Aorta (tissue), 5 donors: Measurements from ENCODE around the gene SLC25A15. TPM values are rescaled to one million over a fixed set of nuclear protein-coding genes. Genes with fewer than 3 reads are reported as not detected.
A peak's percentile ranks its signal among the peaks of the same experiment; 100 is the strongest.

Source experiments
- ATAC-seq: fragments of 200-7000 bp; cut with Tn5 transposase; one replicate; pipeline ENCODE4 v1.9.1; 2022; ENCODE audit warnings: moderate library complexity; ENCODE audit not compliant: low FRiP score
- DNase-seq, 2 donors: peaks; one replicate each; pipeline ENCODE4 v3.0.0-alpha.2; 2020
- H3K27ac ChIP-seq, 2 donors: one replicate each; pipeline ENCODE4 v1.5.1; 2013; ENCODE audit warnings: low read length in 2 of 2, mild to moderate bottlenecking in 2 of 2, moderate library complexity in 2 of 2, control low read depth in 1 of 2, inconsistent platforms in 1 of 2, low read depth in 1 of 2
- H3K27me3 ChIP-seq, 2 donors: one replicate each; pipeline ENCODE4 v1.6.1; 2013; ENCODE audit warnings: control low read depth in 1 of 2, low read length in 1 of 2, mild to moderate bottlenecking in 1 of 2, moderate library complexity in 1 of 2; ENCODE audit not compliant: insufficient read depth in 2 of 2, control insufficient read depth in 1 of 2
- H3K36me3 ChIP-seq, 2 donors: one replicate each; pipeline ENCODE4 v1.6.1; 2013; ENCODE audit warnings: control low read depth in 1 of 2, low read length in 1 of 2, mild to moderate bottlenecking in 1 of 2; ENCODE audit not compliant: insufficient read depth in 2 of 2, control insufficient read depth in 1 of 2
- H3K4me1 ChIP-seq, 2 donors: one replicate each; pipeline ENCODE4 v1.6.1; 2013; ENCODE audit warnings: low read length in 2 of 2, control low read depth in 1 of 2, mild to moderate bottlenecking in 1 of 2, moderate library complexity in 1 of 2; ENCODE audit not compliant: insufficient read depth in 2 of 2, control insufficient read depth in 1 of 2
- H3K4me3 ChIP-seq, 2 donors: one replicate each; pipeline ENCODE4 v1.5.1; 2013; ENCODE audit warnings: low read length in 2 of 2, control low read depth in 1 of 2, mild to moderate bottlenecking in 1 of 2
- H3K9me3 ChIP-seq: one replicate; pipeline ENCODE4 v1.6.1; 2013; ENCODE audit warnings: mild to moderate bottlenecking, low read length; ENCODE audit not compliant: control insufficient read depth
- WGBS, 2 donors: extraction: QIAGEN DNeasy Blood & Tissue Kit; methylation state at CpG; one replicate each; pipeline ENCODE4 v1.1.7; 2013; 5-methylcytosine and 5-hydroxymethylcytosine counted together
- intact Hi-C, 2 donors: fragments of 100-400 bp; cut with DNase I; formaldehyde crosslinking; loops; one replicate each; pipeline versions ENCODE4 v1.14.2 to v1.15.0; 2022
- polyA plus RNA-seq, 2 donors: library from polyadenylated mRNA; stranded (reverse); fragments of 200-250 nt; gene quantifications; one replicate each; pipeline ENCODE4 v1.2.3, GENCODE V29; 2013
- total RNA-seq, 2 donors: library from RNA; stranded (reverse); fragmentation: NEBNext Ultra II Directional; extraction: Animal tissue kit (Norgen Biotek cat#: 25700); gene quantifications; one replicate each; pipeline ENCODE4 v1.2.1, GENCODE V29; 2021
- donor health status: healthy with polysubstance abuse.
- donor health status: Bipolar disorder and iron deficiency.
- donor health status: DM: no; HTN: no; CAD: no.
- donor health status: DM: no; HTN: no; CAD: no.
- donor health status: DM: yes; HTN: yes; CAD: no.

SLC25A15 gene
- total and polyA plus RNA-seq, 4 donors: 1.1 to 3.7 (median 2.3) TPM

GRCh38 chr13:40769970-40770369 is 19.4 kb upstream of the SLC25A15 start:
- peak overlapping the region; percentile 42 to 50 for H3K4me3 ChIP-seq
- H3K4me1 ChIP-seq: peaks cover 0 to 4% of the 10 kb centered on the region in 2 donors
- DNase-seq: no peak
- intact Hi-C loops: loop anchor here in 1 of 2 donors (5.0 to 10.0 kb wide), 2 partner anchors 152 to 1085 kb away; no protein-coding TSS in a partner anchor
- WGBS, 2 donors: 78% methylated on average over 6 of the region's 6 CpGs
- H3K27ac ChIP-seq: no peak overlapping the region
- no peak for ATAC-seq
- H3K9me3 ChIP-seq: no peaks in the 10 kb centered on the region
- peaks cover 0 to 2% of the 10 kb centered on the region in 2 donors for H3K36me3 ChIP-seq
- no peaks in the 10 kb centered on the region for H3K27me3 ChIP-seq

- DNase-seq (no peak), ATAC-seq (peak; percentile 3)
- Histone ChIP-seq H3K27me3 (no peaks in the 10 kb centered on the region), H3K36me3 (peaks cover 0 to 2% of the 10 kb centered on the region in 2 donors), H3K9me3 (no peaks in the 10 kb centered on the region), H3K4me1 (peaks cover 0 to 4% of the 10 kb centered on the region in 2 donors), H3K4me3 (peak overlapping the region; percentile 42 to 50), H3K27ac (peak overlapping the region in 1 of 2 donors; percentile 49)
- 0 to 1% methylated on average over 9 of the region's 9 CpGs for WGBS, 2 donors
- intact Hi-C loops: loop anchor here in 1 of 2 donors (5.0 to 10.0 kb wide), 2 partner anchors 152 to 1086 kb away; no protein-coding TSS in a partner anchor
Measured at GRCh38 chr13:40770609-40770933, 18.8 kb upstream of the SLC25A15 start.

- Histone ChIP-seq H3K27ac (peak within 1 kb of the TSS in 1 of 2 donors; percentile 49), H3K4me3 (peak within 1 kb of the TSS; percentile 61 to 62), H3K4me1 (peaks cover 0 to 4% of the 10 kb centered on the region in 2 donors), H3K36me3 (peaks cover 0 to 2% of the 10 kb centered on the region in 2 donors), H3K27me3 (no peaks in the 10 kb centered on the region), H3K9me3 (no peaks in the 10 kb centered on the region)
- intact Hi-C loops: loop anchor here in 1 of 2 donors (5.0 to 10.0 kb wide), 2 partner anchors 151 to 1086 kb away; no protein-coding TSS in a partner anchor
- peak; percentile 97 to 98 for DNase-seq
- peak; percentile 99 for ATAC-seq
- WGBS, 2 donors: 0% methylated on average over 49 to 52 of the region's 52 CpGs
Measured at GRCh38 chr13:40770934-40771618, 18.3 kb upstream of the SLC25A15 start, which contains the start of gene MRPS31. MRPS31 (minus strand) TSS chr13:40771190; CDS start chr13:40771136, 54 bp downstream.

- Histone ChIP-seq H3K36me3 (no peaks in the 10 kb centered on the region), H3K4me3 (no peak overlapping the region), H3K4me1 (peaks cover 0 to 4% of the 10 kb centered on the region in 2 donors), H3K9me3 (no peaks in the 10 kb centered on the region), H3K27me3 (no peaks in the 10 kb centered on the region), H3K27ac (no peak overlapping the region)
- no peak for ATAC-seq
- intact Hi-C loops: loop anchor here in 1 of 2 donors (5.0 to 10.0 kb wide), 2 partner anchors 149 to 1088 kb away; no protein-coding TSS in a partner anchor
- 86 to 87% methylated on average over 6 of the region's 6 CpGs for WGBS, 2 donors
- DNase-seq: no peak
Measured at GRCh38 chr13:40772765-40773473, 16.5 kb upstream of the SLC25A15 start.

- H3K36me3 ChIP-seq: no peaks in the 10 kb centered on the region
- no peaks in the 10 kb centered on the region for H3K27me3 ChIP-seq
- no peaks in the 10 kb centered on the region for H3K9me3 ChIP-seq
- H3K27ac ChIP-seq: no peak overlapping the region
- H3K4me3 ChIP-seq: no peak overlapping the region
- peaks cover 0 to 4% of the 10 kb centered on the region in 2 donors for H3K4me1 ChIP-seq
- 74 to 77% methylated on average over 6 of the region's 6 CpGs for WGBS, 2 donors
- ATAC-seq (no peak), DNase-seq (no peak)
- intact Hi-C loops: loop anchor here in 1 of 2 donors (5.0 to 10.0 kb wide), 2 partner anchors 148 to 1090 kb away; no protein-coding TSS in a partner anchor
Measured at GRCh38 chr13:40774672-40775071, 14.7 kb upstream of the SLC25A15 start.

DNA sequence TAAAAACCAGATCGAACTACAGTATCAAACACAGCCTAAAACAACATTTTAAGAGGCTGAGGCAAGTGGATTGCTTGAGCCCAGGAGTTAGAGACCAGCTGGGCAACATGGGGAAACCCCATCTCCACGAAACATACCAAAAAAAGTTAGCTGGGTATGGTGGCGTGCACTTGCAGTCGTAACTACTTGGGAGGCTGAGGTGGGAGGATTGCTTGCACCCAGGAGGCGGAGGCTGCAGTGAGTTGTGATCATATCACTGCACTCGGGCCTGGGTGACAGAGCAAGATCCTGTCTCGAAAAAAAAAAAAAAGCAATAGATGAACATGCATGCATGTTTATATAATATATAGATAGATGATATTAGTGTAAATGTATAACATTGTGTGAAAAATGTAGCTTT is 13.2 kb upstream of the SLC25A15 start:
- no peaks in the 10 kb centered on the region for H3K36me3 ChIP-seq
- H3K9me3 ChIP-seq: no peaks in the 10 kb centered on the region
- no peak for ATAC-seq
- no peaks in the 10 kb centered on the region for H3K4me1 ChIP-seq
- 82 to 83% methylated on average over 7 of the region's 7 CpGs for WGBS, 2 donors
- intact Hi-C loops: loop anchor here in 1 of 2 donors (10.0 kb wide), 1 partner anchor 1091 kb away; no protein-coding TSS in a partner anchor
- no peak for DNase-seq
- H3K27me3 ChIP-seq: no peaks in the 10 kb centered on the region
- H3K4me3 ChIP-seq: no peak overlapping the region
- H3K27ac ChIP-seq: no peak overlapping the region

DNA sequence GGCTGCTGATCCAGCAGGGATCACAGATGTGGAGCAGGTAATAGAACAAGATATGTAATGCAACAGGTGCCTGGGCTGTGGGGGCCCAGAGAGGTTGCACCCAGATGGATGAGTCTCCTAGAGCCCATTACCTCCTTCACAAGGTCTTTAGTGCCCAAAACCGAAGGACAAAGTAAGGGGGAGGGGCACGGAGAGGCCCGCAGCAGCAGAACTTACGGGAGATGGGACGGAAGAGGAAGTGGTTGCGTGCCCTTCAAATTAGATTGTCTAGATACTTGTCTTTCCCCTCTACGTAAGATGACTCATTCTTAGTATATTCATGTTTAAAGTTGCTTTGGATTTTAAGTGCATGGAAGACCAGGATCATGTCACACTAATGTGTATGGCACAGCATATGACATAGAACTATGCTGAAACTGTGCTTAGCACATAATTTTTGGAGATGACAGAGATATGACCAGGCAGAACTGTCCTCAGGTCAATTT is 12.7 kb upstream of the SLC25A15 start:
- intact Hi-C loops: loop anchor here in 1 of 2 donors (10.0 kb wide), 1 partner anchor 1092 kb away; no protein-coding TSS in a partner anchor
- H3K4me3 ChIP-seq: no peak overlapping the region
- H3K27me3 ChIP-seq: no peaks in the 10 kb centered on the region
- 63 to 71% methylated on average over 7 of the region's 7 CpGs for WGBS, 2 donors
- no peaks in the 10 kb centered on the region for H3K9me3 ChIP-seq
- ATAC-seq (no peak), DNase-seq (no peak)
- no peaks in the 10 kb centered on the region for H3K4me1 ChIP-seq
- H3K36me3 ChIP-seq: no peaks in the 10 kb centered on the region
- H3K27ac ChIP-seq: no peak overlapping the region

- Histone ChIP-seq H3K9me3 (no peaks in the 10 kb centered on the region), H3K4me1 (no peaks in the 10 kb centered on the region), H3K27ac (no peak overlapping the region), H3K27me3 (no peaks in the 10 kb centered on the region), H3K4me3 (no peak overlapping the region), H3K36me3 (no peaks in the 10 kb centered on the region)
- DNase-seq (no peak), ATAC-seq (peak; percentile 69)
- intact Hi-C loops: loop anchor here in 1 of 2 donors (10.0 kb wide), 1 partner anchor 1092 kb away; no protein-coding TSS in a partner anchor
- 12% methylated on average over 7 of the region's 7 CpGs for WGBS, 2 donors
Measured at GRCh38 chr13:40777166-40777808, 12.1 kb upstream of the SLC25A15 start.
